GM20000 (cell line): Measurements from ENCODE around the gene CSTB.

ENCODE experiments used
- DNase-seq: peaks from one replicate; pipeline ENCODE4 v3.0.0; 2012; ENCODE audit warnings: low spot score
- TF ChIP-seq, protein P1 (sequence below): IDR thresholded peaks from 2 replicates; pipeline ENCODE4 v1.5.1; 2012; ENCODE audit warnings: mild to moderate bottlenecking, control low read depth; ENCODE audit errors: extremely low read depth, missing control alignments

The CSTB gene

GRCh38 chr21:43749651-43750262 is 26.4 kb downstream of the CSTB start:
- no peak for DNase-seq

GRCh38 chr21:43748622-43749021 is 27.5 kb downstream of the CSTB start:
- TF ChIP-seq, protein P1, sequence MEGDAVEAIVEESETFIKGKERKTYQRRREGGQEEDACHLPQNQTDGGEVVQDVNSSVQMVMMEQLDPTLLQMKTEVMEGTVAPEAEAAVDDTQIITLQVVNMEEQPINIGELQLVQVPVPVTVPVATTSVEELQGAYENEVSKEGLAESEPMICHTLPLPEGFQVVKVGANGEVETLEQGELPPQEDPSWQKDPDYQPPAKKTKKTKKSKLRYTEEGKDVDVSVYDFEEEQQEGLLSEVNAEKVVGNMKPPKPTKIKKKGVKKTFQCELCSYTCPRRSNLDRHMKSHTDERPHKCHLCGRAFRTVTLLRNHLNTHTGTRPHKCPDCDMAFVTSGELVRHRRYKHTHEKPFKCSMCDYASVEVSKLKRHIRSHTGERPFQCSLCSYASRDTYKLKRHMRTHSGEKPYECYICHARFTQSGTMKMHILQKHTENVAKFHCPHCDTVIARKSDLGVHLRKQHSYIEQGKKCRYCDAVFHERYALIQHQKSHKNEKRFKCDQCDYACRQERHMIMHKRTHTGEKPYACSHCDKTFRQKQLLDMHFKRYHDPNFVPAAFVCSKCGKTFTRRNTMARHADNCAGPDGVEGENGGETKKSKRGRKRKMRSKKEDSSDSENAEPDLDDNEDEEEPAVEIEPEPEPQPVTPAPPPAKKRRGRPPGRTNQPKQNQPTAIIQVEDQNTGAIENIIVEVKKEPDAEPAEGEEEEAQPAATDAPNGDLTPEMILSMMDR = no peak
- no peak for DNase-seq

More at GRCh38 chr21:43749651-43750262, 26.4 kb downstream of the CSTB start:
- TF ChIP-seq, protein P1 = no peak

DNA sequence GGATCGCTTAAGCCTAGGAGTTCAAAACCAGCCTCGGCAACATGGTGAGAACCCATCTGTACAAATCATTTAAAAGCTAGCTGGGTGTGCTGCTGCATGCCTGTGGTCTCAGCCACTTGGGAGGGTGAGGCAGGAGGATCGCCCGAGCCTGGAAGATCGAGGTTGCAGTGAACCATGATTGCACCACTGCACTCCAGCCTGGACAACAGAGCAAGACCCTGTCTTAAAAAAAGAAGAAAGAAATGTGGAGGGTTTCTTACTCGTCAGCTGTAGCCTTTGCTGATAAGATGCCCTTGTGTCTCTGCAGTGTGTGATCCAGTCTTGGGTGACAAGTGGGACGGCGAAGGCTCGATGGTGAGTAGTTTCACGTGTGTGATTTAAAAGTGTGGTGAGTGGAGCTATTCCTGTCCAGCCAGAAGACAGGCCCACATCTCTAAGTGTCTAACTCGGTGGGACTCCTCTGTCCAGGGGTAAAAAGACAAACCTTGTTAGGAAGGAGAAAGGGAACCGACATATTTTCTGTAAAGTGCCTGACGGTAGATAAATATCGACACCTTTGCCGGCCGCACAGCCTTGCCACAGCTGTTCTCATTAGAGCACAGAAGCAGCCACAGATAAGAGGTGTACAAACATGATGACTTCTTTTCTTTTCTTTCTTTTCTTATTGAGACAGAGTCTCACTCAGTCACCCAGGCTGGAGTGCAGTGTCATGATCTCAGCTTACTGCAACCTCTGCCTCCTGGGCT is 30.2 kb downstream of the CSTB start:
- no peak for DNase-seq
- TF ChIP-seq, protein P1 = no peak

DNA sequence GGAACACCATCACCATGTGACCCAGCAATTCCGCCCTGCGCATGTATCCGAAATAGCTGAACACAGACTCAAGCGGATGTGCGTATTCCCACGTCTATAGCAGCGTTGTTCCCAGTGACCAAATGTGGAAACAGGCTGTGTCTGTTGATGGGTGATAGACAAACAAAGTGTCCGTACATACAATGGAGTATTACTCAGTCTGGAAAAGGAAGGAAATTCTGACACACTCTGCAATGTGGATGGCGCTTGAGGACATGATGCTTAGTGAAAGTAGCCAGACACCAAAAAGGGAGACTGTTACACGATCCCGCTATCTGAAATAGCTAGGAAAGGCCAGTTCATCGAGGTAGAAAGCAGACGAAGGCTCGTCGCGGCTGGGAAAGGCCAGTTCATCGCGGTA is 31.4 kb downstream of the CSTB start:
- TF ChIP-seq, protein P1 = no peak
- DNase-seq = no peak

GRCh38 chr21:43743947-43744346 is 32.2 kb downstream of the CSTB start:
- DNase-seq = no peak
- TF ChIP-seq, protein P1 = no peak

DNA sequence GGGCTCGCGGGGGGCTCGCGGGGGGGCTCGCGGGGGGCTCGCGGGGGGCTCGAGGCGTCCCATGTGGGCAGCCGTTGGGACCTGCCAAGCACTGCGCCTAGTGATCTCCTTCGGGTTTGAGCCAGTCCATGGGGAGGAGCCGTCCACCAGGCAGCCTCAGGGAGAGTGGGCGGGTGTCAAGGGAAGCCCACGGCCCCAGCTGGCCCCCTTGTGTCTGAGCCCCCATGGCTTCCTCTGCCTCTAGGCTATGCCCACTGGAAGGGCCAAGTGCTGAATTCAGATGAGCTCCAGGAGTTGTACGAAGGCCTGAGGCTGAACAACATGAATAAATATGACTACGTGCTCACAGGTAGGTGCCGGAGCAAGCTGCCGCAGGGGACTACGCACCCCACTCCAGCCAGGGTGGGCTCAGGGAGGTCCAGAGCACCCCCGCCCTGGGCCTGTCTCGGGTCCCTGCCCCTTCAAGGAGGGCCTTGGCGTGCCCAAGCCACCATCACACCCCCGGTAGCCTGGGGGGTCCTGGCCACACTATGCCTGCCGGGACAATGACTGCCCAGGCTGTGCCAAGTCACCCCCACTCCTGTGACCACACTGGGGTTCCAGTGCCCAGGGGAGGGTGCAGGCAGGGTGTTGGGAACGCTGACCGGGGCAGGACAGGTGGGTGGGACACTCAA is 34.5 kb downstream of the CSTB start:
- TF ChIP-seq, protein P1 = no peak
- no peak for DNase-seq

- TF ChIP-seq, protein P1 = no peak
- DNase-seq = no peak
Observed at GRCh38 chr21:43740497-43741156, 35.5 kb downstream of the CSTB start.
